Loucy (cell line): Measurements from ENCODE around the gene AGT.

Source experiments
- CTCF ChIP-seq: fragments of 200-600 bp; sonication (generic); conservative IDR thresholded peaks from 2 replicates; pipeline ENCODE4 v1.5.1; 2014; ENCODE audit warnings: mild to moderate bottlenecking, antibody characterized with exemption, low read length
- EZH2phosphoT487 ChIP-seq: fragments of 200-600 bp; IDR thresholded peaks from 2 replicates; pipeline ENCODE4 v1.6.1; 2018; ENCODE audit warnings: antibody characterized with exemption, mild to moderate bottlenecking, moderate library complexity, borderline replicate concordance

GRCh38 chr1:230728710-230729392, 14.9 kb upstream of the AGT start:
- TF ChIP-seq CTCF = no peak
- TF ChIP-seq EZH2phosphoT487 = no peak
